Measurements from ENCODE around the gene TLCD4. TPM values are rescaled to one million over a fixed set of nuclear protein-coding genes. Genes with fewer than 3 reads are reported as not detected.
"Not testable (repeated sequence)": the region's sequence is repeated elsewhere in the genome, so short reads cannot be mapped to it uniquely, and the experiment has no call there.

The TLCD4 gene
- total RNA-seq, 1 donor from 2014 or later = 59.6 TPM

DNA sequence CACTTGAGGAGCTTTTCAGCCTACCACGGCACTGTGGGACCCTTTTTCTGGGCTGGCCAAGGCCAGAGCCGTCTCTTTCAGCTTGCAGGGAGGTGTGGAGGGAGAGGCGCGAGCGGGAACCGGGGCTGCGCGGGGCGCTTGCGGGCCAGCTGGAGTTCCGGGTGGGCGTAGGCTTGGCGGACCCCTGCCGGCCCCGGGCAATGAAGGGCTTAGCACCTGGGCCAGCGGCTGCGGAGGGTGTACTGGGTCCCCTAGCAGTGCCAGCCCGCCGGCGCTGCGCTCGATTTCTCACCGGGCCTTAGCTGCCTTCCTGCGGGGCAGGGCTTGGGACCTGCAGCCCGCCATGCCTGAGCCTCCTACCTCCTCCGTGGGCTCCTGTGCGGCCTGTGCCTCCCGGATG is 25.9 kb upstream of the TLCD4 start:
- DNase-seq; intact Hi-C loops (cut with micrococcal nuclease); ATAC-seq: not testable (repeated sequence)

DNA sequence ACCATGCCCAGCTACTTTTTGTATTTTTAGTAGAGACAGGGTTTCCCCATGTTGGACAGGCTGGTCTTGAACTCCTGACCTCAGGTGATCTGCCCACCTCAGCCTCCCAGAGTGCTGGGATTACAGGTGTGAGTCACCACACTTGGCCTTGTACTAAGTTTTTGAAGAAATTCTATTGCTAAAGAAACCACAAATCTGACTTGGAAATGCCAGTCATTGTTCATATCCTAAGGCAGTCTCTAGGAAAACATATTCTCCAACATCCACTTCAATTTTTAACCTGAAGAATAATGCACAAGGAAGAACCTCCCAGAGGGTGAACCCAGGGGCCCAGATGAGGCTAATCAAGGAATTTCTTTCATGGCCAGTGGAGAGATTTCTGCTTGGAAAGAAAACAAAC is 24.3 kb upstream of the TLCD4 start:
- intact Hi-C loops (cut with micrococcal nuclease); ATAC-seq; DNase-seq: not testable (repeated sequence)

DNA sequence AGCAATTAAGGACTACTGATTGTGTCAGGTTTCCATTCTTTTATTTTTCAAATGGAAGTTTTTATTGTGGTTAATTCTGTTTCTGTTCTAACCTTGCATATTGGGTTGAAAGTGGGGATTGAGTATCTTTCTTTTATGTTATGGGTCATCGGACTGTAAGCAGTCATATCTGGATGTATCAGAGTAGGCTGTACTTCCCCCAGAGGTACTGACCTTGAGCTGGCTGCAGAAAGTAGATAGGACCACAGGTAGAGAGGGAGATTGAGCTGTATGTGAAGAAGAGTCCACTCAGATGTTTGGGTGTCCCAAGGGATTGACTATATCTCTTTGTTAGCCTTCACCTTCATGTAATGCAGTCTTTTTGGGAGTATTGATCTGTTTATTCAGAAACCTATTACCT is 23.9 kb upstream of the TLCD4 start:
- intact Hi-C loops (cut with micrococcal nuclease) = no loop called here
- DNase-seq (no peak), ATAC-seq (no peak)

DNA sequence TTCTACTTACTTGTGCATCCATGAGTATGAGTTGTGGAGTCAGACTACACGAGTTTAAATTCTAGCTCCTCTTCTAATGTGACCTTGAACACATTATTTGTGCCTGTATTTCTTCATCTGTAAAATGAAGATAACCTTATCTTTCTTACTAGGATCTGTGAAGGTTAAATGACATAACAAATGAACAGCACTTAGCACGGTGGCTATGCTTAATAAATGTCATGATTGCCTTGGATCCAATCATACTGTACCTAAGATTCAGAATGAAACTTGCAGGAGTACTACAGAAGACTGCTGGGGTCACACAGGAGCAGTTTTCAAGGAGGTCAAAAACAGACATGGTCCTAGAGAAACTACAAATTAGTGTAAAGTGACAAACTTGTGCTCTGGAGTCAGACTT is 22.2 kb upstream of the TLCD4 start:
- ATAC-seq (no peak), DNase-seq (no peak)
- intact Hi-C loops (cut with micrococcal nuclease) = no loop called here

DNA sequence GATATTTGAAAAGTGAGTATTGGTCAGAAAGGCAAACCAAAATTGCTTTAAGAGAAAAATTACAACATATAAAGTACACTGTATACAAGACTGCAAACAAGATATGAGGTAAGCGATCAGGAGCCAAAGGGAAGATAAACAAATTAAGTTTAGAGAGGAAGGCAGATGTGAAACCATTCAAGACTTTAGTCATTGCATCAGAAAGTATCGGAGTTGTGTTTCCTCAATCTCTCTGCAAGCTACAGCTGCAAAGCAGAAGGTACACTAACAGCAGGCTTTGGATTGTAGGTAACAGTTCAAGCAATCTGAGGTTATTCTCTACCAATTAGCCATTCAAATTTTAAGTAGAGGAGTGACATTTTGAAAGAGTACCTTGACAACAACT is 21.3 kb upstream of the TLCD4 start:
- ATAC-seq = no peak
- DNase-seq = no peak
- intact Hi-C loops (cut with micrococcal nuclease) = no loop called here

DNA sequence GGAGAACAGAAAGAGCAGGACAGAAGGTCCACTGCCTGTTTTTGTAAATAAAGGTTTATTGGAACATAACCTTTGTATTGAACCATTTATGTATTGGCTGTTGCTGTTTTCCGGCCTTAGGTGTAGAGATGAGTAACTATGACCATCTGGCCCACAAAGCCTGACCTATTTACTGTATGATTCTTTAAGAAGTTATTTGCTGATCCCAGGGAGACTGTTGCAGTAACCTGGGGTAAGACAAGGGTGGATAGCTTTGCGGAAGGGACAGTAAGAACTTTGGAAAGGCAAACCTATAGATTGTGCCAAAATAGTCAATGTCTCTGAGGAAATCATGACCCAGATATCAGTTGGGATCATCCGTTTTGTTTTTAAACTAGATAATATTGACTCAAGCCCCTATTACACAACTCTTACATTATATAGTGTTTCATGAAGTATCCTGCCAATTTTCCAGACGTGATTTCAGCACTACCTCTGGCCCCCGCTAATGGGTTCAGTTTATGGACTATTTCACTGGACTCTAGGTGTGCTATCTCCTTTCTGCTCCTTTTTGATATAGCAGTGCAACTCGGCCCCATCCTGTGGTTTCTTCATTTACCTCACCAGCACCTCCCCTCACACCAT is 20.8 kb upstream of the TLCD4 start:
- intact Hi-C loops (cut with micrococcal nuclease) = no loop called here
- ATAC-seq (no peak), DNase-seq (no peak)

GRCh38 chr1:95097426-95097825 is 19.7 kb upstream of the TLCD4 start:
- intact Hi-C loops (cut with micrococcal nuclease) = no loop called here
- ATAC-seq = no peak

GRCh38 chr1:95098196-95098595 is 19.0 kb upstream of the TLCD4 start:
- intact Hi-C loops (cut with micrococcal nuclease) = no loop called here
- ATAC-seq (no peak), DNase-seq (no peak)

More at GRCh38 chr1:95097426-95097825, 19.7 kb upstream of the TLCD4 start:
- DNase-seq = no peak

GRCh38 chr1:95108792-95109191 is 8.4 kb upstream of the TLCD4 start:
- intact Hi-C loops (cut with micrococcal nuclease) = no loop called here
- DNase-seq = no peak
- ATAC-seq = no peak

DNA sequence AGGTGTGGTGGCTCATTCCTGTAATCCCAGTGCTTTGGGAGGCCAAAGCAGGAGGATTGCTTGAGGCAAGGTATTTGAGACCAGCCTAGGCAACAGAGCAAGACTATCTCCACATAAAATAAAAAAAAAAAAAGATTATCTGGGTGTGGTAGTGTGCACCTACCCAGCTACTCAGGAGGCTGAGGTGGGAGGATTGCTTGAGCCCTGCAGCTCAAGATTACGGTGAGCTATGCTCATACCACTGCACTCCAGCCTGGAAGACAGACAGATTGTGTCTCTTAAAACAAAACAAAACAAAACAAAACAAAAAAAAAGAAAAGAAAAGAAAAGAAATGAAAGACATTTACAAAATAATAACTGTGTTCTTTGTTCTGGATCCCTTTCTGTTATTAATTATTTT is 6.1 kb upstream of the TLCD4 start:
- intact Hi-C loops (cut with micrococcal nuclease) = no loop called here
- DNase-seq (no peak), ATAC-seq (no peak)

GRCh38 chr1:95113684-95114083 is 3.5 kb upstream of the TLCD4 start:
- intact Hi-C loops (cut with micrococcal nuclease) = loop anchor here (2.0 kb wide), 1 partner anchor 41 kb away; the partner anchor contains the start of gene ALG14
- no peak for ATAC-seq
- no peak for DNase-seq

GRCh38 chr1:95115708-95116137 is 1.4 kb upstream of the TLCD4 start:
- no peak for DNase-seq
- ATAC-seq = no peak
- intact Hi-C loops (cut with micrococcal nuclease) = no loop called here

GRCh38 chr1:95116580-95117206 is 462 bp upstream of the TLCD4 start:
- peak; percentile 68 for DNase-seq
- ATAC-seq = peak; percentile 77
- intact Hi-C loops (cut with micrococcal nuclease) = no loop called here

- DNase-seq (no peak), ATAC-seq (peak; percentile 39)
- intact Hi-C loops (cut with micrococcal nuclease) = no loop called here
Observed at GRCh38 chr1:95118067-95118499, 928 bp downstream of the TLCD4 start.

DNA sequence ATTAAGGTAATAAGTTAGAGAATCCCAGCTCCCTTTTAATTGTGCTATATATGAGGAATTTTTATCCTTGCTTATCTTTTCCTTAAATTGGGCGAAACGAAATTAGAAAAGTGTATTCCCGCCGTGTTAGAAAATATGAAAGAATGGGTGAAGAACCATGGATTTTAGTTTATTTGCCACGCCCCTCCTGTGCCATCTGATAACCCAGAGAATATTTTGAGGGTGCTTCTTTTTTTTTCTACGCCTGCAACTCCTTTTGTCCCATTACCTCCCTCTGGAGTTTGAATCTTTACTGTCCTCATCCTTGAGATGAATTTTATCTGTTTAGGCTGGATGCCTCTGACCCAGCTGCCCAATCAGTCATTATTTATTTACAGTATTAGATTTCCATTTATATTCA is 1.6 kb downstream of the TLCD4 start:
- no peak for DNase-seq
- intact Hi-C loops (cut with micrococcal nuclease) = no loop called here
- no peak for ATAC-seq

GRCh38 chr1:95119273-95119672 is 2.1 kb downstream of the TLCD4 start:
- ATAC-seq (no peak), DNase-seq (no peak)
- intact Hi-C loops (cut with micrococcal nuclease) = no loop called here

DNA sequence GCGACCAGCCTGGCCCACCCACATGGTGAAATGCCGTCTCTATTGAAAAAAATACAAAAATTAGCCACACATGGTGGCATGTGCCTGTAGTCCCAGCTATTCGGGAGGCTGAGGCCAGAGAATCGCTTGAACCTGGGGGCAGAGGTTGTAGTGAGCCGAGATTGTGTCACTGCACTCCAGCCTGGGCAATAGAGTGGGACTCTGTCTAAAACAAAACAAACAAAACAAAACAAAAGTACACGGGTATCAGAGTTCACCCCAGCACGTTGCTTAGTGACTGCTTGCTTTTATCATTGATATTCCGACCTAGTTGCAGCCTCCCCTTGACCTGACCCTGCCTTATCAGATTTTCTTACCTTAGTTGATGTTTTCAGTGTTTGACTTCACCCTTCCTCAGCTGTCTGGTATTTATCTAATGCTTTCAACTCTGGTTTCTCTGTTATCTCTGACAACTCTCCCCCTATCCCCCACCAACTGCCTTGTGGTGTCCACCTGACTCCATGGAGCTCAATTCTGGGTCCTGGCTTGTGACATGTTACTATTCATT is 5.1 kb downstream of the TLCD4 start:
- intact Hi-C loops (cut with micrococcal nuclease) = no loop called here
- DNase-seq = no peak
- ATAC-seq = no peak

DNA sequence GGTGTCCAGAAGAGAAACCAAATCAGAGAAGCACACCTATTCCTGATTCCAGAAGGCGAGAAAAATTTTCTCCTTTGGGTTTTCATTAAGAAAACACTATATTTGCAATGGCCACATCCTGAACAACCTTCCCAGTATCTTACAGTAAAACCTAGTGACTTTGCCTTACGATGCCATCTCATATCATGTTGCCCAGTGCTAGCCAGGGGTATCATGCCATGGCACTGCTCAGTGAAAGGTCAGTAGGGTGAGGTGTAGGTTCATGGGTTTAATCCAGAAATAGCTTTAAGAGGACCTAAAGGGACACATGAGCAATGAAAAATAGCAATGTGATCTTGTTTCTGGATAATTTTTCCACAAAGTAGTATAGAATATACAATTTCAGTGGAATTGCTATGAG is 7.2 kb downstream of the TLCD4 start:
- no peak for DNase-seq
- intact Hi-C loops (cut with micrococcal nuclease) = no loop called here
- ATAC-seq = no peak

DNA sequence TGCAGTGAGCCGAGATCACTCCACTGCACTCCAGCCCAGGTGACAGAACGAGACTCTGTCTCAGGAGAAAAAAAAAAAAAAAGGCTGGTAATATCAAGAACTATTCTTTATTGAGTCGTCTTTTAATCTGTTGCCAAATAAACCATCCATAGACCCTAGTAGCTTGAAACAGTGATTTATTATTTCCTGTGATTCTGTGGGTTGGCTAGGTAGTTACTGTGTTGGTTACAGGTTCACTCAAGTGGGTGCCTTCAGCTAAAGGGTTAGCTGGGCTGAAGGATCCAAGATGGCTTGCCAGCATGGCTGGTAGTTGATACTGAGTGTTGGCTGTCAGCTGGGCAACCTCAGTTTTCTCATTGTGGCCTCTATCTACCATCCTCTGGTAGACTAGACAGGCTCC is 9.2 kb downstream of the TLCD4 start:
- no peak for ATAC-seq
- intact Hi-C loops (cut with micrococcal nuclease) = no loop called here
- no peak for DNase-seq

- intact Hi-C loops (cut with micrococcal nuclease) = no loop called here
Observed at GRCh38 chr1:95126846-95127245, 9.7 kb downstream of the TLCD4 start.

DNA sequence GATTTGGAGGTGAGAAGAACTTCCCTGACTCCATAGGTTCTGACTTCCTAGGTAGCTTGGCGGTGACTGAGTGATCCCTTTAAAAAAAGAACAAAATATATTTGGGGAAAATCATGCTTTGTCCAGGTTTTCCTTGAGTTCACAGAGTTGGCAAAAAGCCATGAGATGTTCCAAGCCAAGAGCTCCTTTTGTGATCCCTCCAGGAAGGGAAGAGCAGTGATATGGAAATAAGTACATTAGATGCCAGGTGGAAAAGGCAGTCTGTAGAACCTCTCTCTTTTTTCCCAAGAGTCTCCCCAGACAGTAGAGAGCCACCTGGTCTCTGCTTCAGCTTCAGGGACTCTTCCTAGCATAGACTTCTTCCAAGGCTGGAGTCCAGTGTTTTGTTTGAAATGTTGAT is 10.2 kb downstream of the TLCD4 start:
- intact Hi-C loops (cut with micrococcal nuclease) = no loop called here
- DNase-seq (no peak), ATAC-seq (no peak)

More at GRCh38 chr1:95126846-95127245, 9.7 kb downstream of the TLCD4 start:
- DNase-seq (no peak), ATAC-seq (no peak)
